Peyer's patch (tissue), 4 donors: ENCODE measurements around the gene SSUH2. TPM values are rescaled to one million over a fixed set of nuclear protein-coding genes. Genes with fewer than 3 reads are reported as not detected.

Experiments
- DNase-seq, 3 donors: peaks; one replicate each; pipeline ENCODE4 v3.0.0-alpha.2; 2017 to 2019
- H3K27ac ChIP-seq, 4 donors: fragments of 200-600 bp; sonication (generic); one replicate each; pipeline ENCODE4 v1.5.1; 2016 to 2019
- H3K27me3 ChIP-seq, 2 donors: fragments of 200-600 bp; sonication (generic); one replicate each; pipeline ENCODE4 v1.5.1; 2019
- H3K36me3 ChIP-seq, 3 donors: fragments of 200-600 bp; sonication (generic); one replicate each; pipeline ENCODE4 v1.5.1; 2016 to 2019
- H3K4me1 ChIP-seq, 4 donors: fragments of 200-600 bp; sonication (generic); one replicate each; pipeline ENCODE4 v1.5.1; 2016 to 2019
- H3K4me3 ChIP-seq, 4 donors: fragments of 200-600 bp; sonication (generic); 1 replicate in 3 of 4; 2 replicates in 1 of 4; pipeline ENCODE4 v1.5.1; 2016 to 2019; ENCODE audit warnings: mild to moderate bottlenecking in 1 of 4
- H3K9me3 ChIP-seq, 4 donors: fragments of 200-600 bp; sonication (generic); one replicate each; pipeline ENCODE4 v1.5.1; 2016 to 2019; ENCODE audit warnings: mild to moderate bottlenecking in 1 of 4
- CTCF ChIP-seq, 6 experiments: fragments of 450-650 bp in 4 of 6; fragments of 200-600 bp in 2 of 6; sonication (generic) in 1 of 6; IDR thresholded peaks; one replicate each; pipeline ENCODE4 v1.5.1; 2017 to 2019; ENCODE audit warnings: antibody characterized with exemption in 6 of 6, mild to moderate bottlenecking in 3 of 6, moderate library complexity in 1 of 6
- POLR2A ChIP-seq, 2 donors: fragments of 450-650 bp; IDR thresholded peaks; one replicate each; pipeline ENCODE4 v1.5.1; 2017; ENCODE audit warnings: antibody characterized with exemption in 2 of 2, mild to moderate bottlenecking in 2 of 2, moderate library complexity in 2 of 2
- total RNA-seq, 4 donors: library from RNA; depleted of rRNA; stranded (reverse); fragments of >200 nt; gene quantifications; one replicate each; pipeline ENCODE4 v1.1.0, GENCODE V29; 2016

The SSUH2 gene
- total RNA-seq, 4 donors from 2014 or later, result 1.7 to 38.4 (median 21.6) TPM

GRCh38 chr3:8653800-8654408, 9.3 kb upstream of the SSUH2 start:
- Histone ChIP-seq H3K27me3 (no peaks in the 10 kb centered on the region), H3K27ac (no peak overlapping the region), H3K4me3 (no peak overlapping the region)

GRCh38 chr3:8652324-8652987, 7.9 kb upstream of the SSUH2 start:
- Histone ChIP-seq H3K4me3 (peak overlapping the region in 1 of 4 donors; percentile 30), H3K4me1 (peaks cover 0 to 15% (median 0%) of the 10 kb centered on the region in 4 donors), H3K27me3 (no peaks in the 10 kb centered on the region), H3K9me3 (no peaks in the 10 kb centered on the region), H3K36me3 (no peaks in the 10 kb centered on the region), H3K27ac (peak overlapping the region in 3 of 4 donors; percentile 63 to 88 (median 87))
- DNase-seq, result no peak
- TF ChIP-seq CTCF (IDR thresholded peaks at IDR 0.05) (no peak), POLR2A (IDR thresholded peaks at IDR 0.05) (no peak)

More at GRCh38 chr3:8653800-8654408, 9.3 kb upstream of the SSUH2 start:
- TF ChIP-seq POLR2A (IDR thresholded peaks at IDR 0.05) (no peak), CTCF (IDR thresholded peaks at IDR 0.05) (no peak)
- DNase-seq, result no peak
- Histone ChIP-seq H3K9me3 (no peaks in the 10 kb centered on the region), H3K4me1 (peaks cover 0 to 19% (median 0%) of the 10 kb centered on the region in 4 donors), H3K36me3 (no peaks in the 10 kb centered on the region)

- peak in 2 of 3 donors; percentile 70 to 82 for DNase-seq
- Histone ChIP-seq H3K4me3 (peak overlapping the region in 1 of 4 donors; percentile 30), H3K9me3 (no peaks in the 10 kb centered on the region), H3K27ac (peak overlapping the region in 3 of 4 donors; percentile 63 to 88 (median 87)), H3K4me1 (peaks cover 0 to 19% (median 0%) of the 10 kb centered on the region in 4 donors), H3K27me3 (no peaks in the 10 kb centered on the region), H3K36me3 (no peaks in the 10 kb centered on the region)
- TF ChIP-seq CTCF (IDR thresholded peaks at IDR 0.05) (no peak), POLR2A (IDR thresholded peaks at IDR 0.05) (peak; percentile 30 to 47)
Measured at GRCh38 chr3:8651418-8652323, 7.1 kb upstream of the SSUH2 start.

GRCh38 chr3:8650583-8651416, 6.2 kb upstream of the SSUH2 start:
- no peak for DNase-seq
- Histone ChIP-seq H3K9me3 (no peaks in the 10 kb centered on the region), H3K27ac (peak overlapping the region in 2 of 4 donors; percentile 87 to 88), H3K4me3 (peak overlapping the region in 1 of 4 donors; percentile 30), H3K27me3 (no peaks in the 10 kb centered on the region), H3K4me1 (peaks cover 0 to 24% (median 0%) of the 10 kb centered on the region in 4 donors), H3K36me3 (no peaks in the 10 kb centered on the region)
- TF ChIP-seq CTCF (IDR thresholded peaks at IDR 0.05), result no peak
- TF ChIP-seq POLR2A (IDR thresholded peaks at IDR 0.05), result no peak

- no peak overlapping the region for H3K4me3 ChIP-seq
- DNase-seq, result no peak
- H3K36me3 ChIP-seq, result no peaks in the 10 kb centered on the region
- H3K4me1 ChIP-seq, result peaks cover 0 to 24% (median 0%) of the 10 kb centered on the region in 4 donors
- peak overlapping the region in 1 of 4 donors; percentile 23 for H3K27ac ChIP-seq
- no peaks in the 10 kb centered on the region for H3K9me3 ChIP-seq
- TF ChIP-seq POLR2A (IDR thresholded peaks at IDR 0.05) (no peak), CTCF (IDR thresholded peaks at IDR 0.05) (no peak)
- no peaks in the 10 kb centered on the region for H3K27me3 ChIP-seq
Measured at GRCh38 chr3:8649757-8650156, 5.2 kb upstream of the SSUH2 start.
